ENCODE results near the gene APOC4.
"Not testable (repeated sequence)": the region's sequence is repeated elsewhere in the genome, so short reads cannot be mapped to it uniquely, and the experiment has no call there.

Gene APOC4
- 0 reads per million in 18 experiments for total RNA-seq

GRCh38 chr19:44942067-44942571 lies at the start of gene APOC4:
TSS of gene APOC4 (plus strand) at chr19:44942237. CDS start at chr19:44942278, 41 bp downstream.
- DNase-seq: no peak

GRCh38 chr19:44892932-44893331 lies 49.1 kb upstream of the APOC4 start:
- DNase-seq: peak in 1 of 2 donors; percentile 6

GRCh38 chr19:44893332-44894051 lies 48.5 kb upstream of the APOC4 start:
- DNase-seq: peak; percentile 42 to 55

- DNase-seq: peak; percentile 64 to 85
Observed at GRCh38 chr19:44894052-44894400, 48.0 kb upstream of the APOC4 start.

- DNase-seq: no peak
Observed at GRCh38 chr19:44894946-44895345, 47.1 kb upstream of the APOC4 start.

- no peak for DNase-seq
Observed at GRCh38 chr19:44897835-44898234, 44.2 kb upstream of the APOC4 start.

GRCh38 chr19:44900328-44901244 lies 41.5 kb upstream of the APOC4 start:
- DNase-seq: no peak

- DNase-seq: no peak
Observed at GRCh38 chr19:44903216-44903601, 38.8 kb upstream of the APOC4 start.

- peak; percentile 65 to 75 for DNase-seq
Observed at GRCh38 chr19:44903602-44904425, 38.2 kb upstream of the APOC4 start.

DNA sequence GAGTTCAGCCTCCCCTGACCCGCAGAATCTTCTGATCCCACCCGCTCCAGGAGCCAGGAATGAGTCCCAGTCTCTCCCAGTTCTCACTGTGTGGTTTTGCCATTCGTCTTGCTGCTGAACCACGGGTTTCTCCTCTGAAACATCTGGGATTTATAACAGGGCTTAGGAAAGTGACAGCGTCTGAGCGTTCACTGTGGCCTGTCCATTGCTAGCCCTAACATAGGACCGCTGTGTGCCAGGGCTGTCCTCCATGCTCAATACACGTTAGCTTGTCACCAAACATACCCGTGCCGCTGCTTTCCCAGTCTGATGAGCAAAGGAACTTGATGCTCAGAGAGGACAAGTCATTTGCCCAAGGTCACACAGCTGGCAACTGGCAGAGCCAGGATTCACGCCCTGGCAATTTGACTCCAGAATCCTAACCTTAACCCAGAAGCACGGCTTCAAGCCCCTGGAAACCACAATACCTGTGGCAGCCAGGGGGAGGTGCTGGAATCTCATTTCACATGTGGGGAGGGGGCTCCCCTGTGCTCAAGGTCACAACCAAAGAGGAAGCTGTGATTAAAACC lies 37.5 kb upstream of the APOC4 start:
- no peak for DNase-seq

- peak; percentile 61 to 79 for DNase-seq
Observed at GRCh38 chr19:44905437-44906160, 36.4 kb upstream of the APOC4 start, which contains the start of gene APOE. TSS of gene APOE (plus strand) at chr19:44905796. CDS start at chr19:44906625, 829 bp downstream.

DNA sequence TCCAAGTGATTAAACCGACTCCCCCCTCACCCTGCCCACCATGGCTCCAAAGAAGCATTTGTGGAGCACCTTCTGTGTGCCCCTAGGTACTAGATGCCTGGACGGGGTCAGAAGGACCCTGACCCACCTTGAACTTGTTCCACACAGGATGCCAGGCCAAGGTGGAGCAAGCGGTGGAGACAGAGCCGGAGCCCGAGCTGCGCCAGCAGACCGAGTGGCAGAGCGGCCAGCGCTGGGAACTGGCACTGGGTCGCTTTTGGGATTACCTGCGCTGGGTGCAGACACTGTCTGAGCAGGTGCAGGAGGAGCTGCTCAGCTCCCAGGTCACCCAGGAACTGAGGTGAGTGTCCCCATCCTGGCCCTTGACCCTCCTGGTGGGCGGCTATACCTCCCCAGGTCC lies 34.4 kb upstream of the APOC4 start:
- DNase-seq: no peak

DNA sequence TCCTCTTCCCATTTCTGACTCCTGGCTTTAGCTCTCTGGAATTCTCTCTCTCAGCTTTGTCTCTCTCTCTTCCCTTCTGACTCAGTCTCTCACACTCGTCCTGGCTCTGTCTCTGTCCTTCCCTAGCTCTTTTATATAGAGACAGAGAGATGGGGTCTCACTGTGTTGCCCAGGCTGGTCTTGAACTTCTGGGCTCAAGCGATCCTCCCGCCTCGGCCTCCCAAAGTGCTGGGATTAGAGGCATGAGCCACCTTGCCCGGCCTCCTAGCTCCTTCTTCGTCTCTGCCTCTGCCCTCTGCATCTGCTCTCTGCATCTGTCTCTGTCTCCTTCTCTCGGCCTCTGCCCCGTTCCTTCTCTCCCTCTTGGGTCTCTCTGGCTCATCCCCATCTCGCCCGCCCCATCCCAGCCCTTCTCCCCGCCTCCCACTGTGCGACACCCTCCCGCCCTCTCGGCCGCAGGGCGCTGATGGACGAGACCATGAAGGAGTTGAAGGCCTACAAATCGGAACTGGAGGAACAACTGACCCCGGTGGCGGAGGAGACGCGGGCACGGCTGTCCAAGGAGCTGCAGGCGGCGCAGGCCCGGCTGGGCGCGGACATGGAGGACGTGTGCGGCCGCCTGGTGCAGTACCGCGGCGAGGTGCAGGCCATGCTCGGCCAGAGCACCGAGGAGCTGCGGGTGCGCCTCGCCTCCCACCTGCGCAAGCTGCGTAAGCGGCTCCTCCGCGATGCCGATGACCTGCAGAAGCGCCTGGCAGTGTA lies 33.8 kb upstream of the APOC4 start:
- DNase-seq: no peak

- no peak for DNase-seq
Observed at GRCh38 chr19:44908836-44909261, 33.2 kb upstream of the APOC4 start.

GRCh38 chr19:44909775-44910174 lies 32.3 kb upstream of the APOC4 start:
- DNase-seq: no peak

DNA sequence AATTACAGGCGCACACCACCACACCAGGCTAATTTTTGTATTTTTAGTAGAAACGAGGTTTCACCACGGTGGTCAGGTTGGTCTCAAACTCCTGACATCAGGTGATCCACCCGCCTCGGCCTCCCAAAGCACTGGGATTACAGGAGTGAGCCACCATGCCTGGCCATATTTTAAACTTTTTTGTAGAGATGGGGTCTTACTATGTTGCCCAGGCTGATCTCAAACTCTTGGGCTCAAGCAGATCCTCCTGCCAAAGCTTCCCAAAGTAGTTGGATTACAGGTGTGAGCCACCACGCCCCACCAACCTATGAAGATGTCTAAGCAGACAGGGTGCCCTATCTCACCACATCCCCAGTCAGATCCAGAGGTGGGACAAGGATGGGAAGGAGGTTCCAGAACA lies 30.1 kb upstream of the APOC4 start:
- not testable (repeated sequence) for DNase-seq

DNA sequence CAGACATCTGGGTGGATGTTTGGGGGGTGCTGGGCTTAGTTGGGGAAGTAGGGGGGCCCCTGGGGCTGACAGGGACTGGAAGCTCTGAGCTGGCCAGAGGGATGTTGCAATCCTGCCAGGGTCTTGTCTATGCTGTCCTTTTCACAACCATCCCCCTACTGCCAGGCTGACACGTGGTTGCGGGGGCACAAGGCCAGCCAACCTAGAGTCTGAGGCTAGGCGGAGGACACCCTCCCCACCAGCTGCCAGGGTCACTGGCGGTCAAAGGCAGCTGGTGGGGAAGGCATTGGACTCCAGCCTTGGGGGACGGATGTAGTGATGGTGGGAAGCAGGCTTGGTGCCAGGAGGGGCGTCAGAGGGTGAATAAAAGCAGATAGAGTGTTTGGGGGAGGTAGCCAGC lies 29.2 kb upstream of the APOC4 start:
- DNase-seq: peak; percentile 81 to 84

DNA sequence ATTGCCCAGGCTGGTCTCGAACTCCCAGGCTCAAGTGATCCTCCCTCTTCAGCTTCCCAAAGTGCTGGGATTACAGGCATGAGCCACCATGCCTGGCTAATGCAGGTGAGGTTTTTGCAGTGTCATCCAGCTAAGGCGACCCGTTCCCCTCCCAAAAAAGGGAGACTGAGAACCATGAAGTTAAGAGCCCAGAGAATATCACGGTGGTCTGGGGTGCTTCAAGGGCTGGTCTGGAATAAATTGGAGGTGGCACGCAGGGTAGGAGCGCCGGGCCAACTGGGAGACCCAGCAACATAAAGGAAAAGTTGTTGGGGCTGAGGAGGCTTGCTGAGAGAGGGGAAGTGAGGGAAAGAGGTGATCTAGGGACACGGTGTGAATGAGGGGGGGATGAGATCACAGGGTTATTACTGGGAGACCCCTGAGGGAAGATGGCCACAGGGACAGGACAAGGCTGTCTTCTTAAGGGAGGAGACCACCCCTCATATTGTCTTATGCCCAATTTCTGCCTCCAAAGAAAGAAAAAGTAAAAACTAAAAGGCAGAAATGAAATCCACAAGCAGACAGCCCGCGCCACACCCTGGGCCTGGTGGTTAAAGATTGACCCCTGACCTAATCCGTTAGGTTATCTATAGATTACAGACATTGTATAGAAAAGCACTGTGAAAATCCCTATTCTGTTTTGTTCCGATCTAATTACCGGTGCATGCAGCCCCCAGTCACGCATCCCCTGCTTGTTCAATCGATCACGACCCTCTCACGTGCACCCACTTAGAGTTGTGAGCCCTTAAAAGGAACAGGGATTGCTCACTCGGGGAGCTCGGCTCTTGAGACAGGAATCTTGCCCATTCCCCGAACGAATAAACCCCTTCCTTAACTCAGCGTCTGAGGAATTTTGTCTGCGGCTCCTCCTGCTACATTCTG lies 28.3 kb upstream of the APOC4 start:
- peak in 1 of 2 donors; percentile 22 for DNase-seq

DNA sequence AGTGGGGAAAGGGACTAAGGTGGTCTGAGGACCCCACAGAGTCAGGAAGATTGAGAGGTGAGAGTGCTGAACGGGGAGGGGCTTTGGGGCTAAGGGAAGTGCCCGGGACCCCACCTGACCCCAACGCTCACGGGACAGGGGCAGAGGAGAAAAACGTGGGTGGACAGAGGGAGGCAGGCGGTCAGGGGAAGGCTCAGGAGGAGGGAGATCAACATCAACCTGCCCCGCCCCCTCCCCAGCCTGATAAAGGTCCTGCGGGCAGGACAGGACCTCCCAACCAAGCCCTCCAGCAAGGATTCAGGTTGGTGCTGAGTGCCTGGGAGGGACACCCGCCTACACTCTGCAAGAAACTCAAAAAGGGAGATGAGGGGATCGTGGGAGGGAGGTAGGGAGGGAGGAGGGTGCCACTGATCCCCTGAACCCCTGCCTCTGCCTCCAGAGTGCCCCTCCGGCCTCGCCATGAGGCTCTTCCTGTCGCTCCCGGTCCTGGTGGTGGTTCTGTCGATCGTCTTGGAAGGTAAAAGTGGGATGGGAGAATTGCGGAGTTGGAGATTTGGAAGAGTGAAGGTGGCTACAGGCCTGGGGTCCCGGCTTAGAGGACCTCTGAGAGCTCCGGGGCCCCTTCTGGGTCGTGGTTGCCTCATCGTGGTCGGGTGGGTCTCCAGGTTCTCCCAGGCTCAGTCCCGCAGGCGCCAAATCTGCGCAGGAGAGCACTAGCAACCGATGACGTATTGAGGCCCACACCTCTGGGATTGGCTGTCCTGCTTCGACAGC lies 27.4 kb upstream of the APOC4 start, which contains the start of gene APOC1:
TSS of gene APOC1 (plus strand) at position 176 of the 774 bp plus-strand sequence. CDS start at position 460, 284 bp downstream.
- DNase-seq: peak; percentile 83 to 86
